Mesothelial cell of epicardium (in vitro differentiated cells): Measurements from ENCODE around the gene KCNH5. TPM values are rescaled to one million over a fixed set of nuclear protein-coding genes. Genes with fewer than 3 reads are reported as not detected.

Experiments used
- DNase-seq, 2 experiments: peaks; one replicate each; pipeline ENCODE4 v3.0.0; 2021; ENCODE audit warnings: low spot score in 2 of 2; ENCODE audit not compliant: unreplicated experiment in 2 of 2
- H3K27ac Mint-ChIP-seq: 2 replicates; pipeline ENCODE4 v1.8.0; 2021; ENCODE audit warnings: mixed read lengths
- H3K27me3 Mint-ChIP-seq: 2 replicates; pipeline ENCODE4 v1.8.0; 2021; ENCODE audit warnings: low read depth, mixed read lengths
- H3K36me3 Mint-ChIP-seq: 2 replicates; pipeline ENCODE4 v1.8.0; 2021; ENCODE audit warnings: mixed read lengths
- H3K4me1 Mint-ChIP-seq: 2 replicates; pipeline ENCODE4 v1.8.0; 2021; ENCODE audit warnings: mixed read lengths
- H3K4me3 Mint-ChIP-seq: 2 replicates; pipeline ENCODE4 v1.8.0; 2021; ENCODE audit warnings: mild to moderate bottlenecking, moderate library complexity, mixed read lengths
- H3K9me3 Mint-ChIP-seq: 2 replicates; pipeline ENCODE4 v1.8.0; 2021; ENCODE audit warnings: mixed read lengths
- total RNA-seq: library from RNA; stranded (reverse); gene quantifications from 3 replicates; pipeline ENCODE4 v1.2.1, GENCODE V29; 2021
- TF ChIP-seq, protein P1 (sequence below): fragments of 200-600 bp; sonication (generic); IDR thresholded peaks from one replicate; pipeline ENCODE4 v1.5.0; 2021; ENCODE audit warnings: antibody characterized with exemption; ENCODE audit not compliant: unreplicated experiment

KCNH5 gene
- total RNA-seq, 1 donor from 2014 or later, result 2.5 TPM

DNA sequence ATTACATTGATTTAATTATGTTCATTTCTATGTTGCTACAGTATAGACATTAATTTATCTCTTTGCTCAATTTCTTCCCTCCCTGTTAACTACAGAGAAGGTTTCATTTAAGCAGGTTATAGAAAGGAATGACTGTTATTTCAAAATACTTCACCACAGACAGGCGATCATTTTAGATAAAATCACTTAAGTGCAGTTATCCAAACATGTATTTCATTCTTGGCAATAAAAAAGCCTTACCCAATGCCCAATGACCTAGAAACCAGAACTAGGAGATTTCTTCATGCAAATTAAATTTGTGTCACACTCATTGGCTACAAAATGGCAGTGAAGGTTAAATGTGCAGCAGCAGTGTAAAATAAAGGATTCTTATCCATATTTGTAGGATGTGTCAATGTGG is 266.4 kb downstream of the KCNH5 start:
- Mint-ChIP-seq H3K27me3 (no peaks in the 10 kb centered on the region), H3K9me3 (peaks cover 27% of the 10 kb centered on the region), H3K27ac (no peak overlapping the region), H3K4me3 (no peak overlapping the region), H3K4me1 (peaks cover 5% of the 10 kb centered on the region), H3K36me3 (no peaks in the 10 kb centered on the region)
- DNase-seq, result no peak
- TF ChIP-seq, protein P1, sequence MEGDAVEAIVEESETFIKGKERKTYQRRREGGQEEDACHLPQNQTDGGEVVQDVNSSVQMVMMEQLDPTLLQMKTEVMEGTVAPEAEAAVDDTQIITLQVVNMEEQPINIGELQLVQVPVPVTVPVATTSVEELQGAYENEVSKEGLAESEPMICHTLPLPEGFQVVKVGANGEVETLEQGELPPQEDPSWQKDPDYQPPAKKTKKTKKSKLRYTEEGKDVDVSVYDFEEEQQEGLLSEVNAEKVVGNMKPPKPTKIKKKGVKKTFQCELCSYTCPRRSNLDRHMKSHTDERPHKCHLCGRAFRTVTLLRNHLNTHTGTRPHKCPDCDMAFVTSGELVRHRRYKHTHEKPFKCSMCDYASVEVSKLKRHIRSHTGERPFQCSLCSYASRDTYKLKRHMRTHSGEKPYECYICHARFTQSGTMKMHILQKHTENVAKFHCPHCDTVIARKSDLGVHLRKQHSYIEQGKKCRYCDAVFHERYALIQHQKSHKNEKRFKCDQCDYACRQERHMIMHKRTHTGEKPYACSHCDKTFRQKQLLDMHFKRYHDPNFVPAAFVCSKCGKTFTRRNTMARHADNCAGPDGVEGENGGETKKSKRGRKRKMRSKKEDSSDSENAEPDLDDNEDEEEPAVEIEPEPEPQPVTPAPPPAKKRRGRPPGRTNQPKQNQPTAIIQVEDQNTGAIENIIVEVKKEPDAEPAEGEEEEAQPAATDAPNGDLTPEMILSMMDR, result no peak

DNA sequence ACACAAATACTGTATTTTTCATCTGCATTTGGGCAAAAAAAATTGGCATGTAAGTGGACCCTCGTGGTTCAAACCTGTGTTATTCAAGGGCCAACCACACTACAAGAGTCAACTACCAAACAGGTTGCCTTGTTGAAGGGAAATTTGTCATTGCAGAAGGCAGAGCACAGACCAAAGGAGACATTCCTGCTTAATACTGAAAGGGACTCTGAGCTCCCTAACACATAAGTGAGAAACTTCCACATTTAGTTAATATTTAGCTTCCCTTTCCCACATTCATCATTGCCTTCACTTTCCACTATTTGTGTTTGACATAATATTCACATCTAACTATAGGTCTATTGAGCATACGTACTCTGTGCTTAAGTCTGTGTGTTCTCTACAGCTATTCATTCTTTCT is 266.9 kb downstream of the KCNH5 start:
- Mint-ChIP-seq H3K36me3 (no peaks in the 10 kb centered on the region), H3K4me1 (peaks cover 5% of the 10 kb centered on the region), H3K4me3 (no peak overlapping the region), H3K27ac (no peak overlapping the region), H3K9me3 (peaks cover 25% of the 10 kb centered on the region), H3K27me3 (no peaks in the 10 kb centered on the region)
- no peak for DNase-seq
- TF ChIP-seq, protein P1, result no peak

DNA sequence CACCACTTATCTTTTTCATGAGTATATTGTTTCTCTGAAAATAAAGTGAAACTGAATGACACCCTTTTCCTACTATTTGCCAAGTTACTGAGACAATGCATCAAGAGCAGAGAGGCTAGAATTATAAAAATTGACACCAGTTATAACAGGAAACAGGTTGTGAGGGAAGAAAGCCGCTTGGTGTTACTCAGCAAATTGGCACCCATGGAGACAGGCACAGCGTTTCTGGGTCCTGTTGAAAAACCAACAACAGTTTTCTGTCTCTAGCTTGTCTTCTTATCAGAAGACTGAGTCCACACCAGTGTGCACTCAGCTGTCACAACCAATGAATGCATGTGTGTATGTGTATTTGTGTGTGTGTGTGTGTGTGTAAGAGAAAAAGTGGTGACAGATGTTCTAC is 267.7 kb downstream of the KCNH5 start:
- Mint-ChIP-seq H3K27ac (no peak overlapping the region), H3K36me3 (no peaks in the 10 kb centered on the region), H3K4me3 (no peak overlapping the region), H3K9me3 (peaks cover 21% of the 10 kb centered on the region), H3K4me1 (peaks cover 5% of the 10 kb centered on the region), H3K27me3 (no peaks in the 10 kb centered on the region)
- TF ChIP-seq, protein P1, result no peak
- no peak for DNase-seq

DNA sequence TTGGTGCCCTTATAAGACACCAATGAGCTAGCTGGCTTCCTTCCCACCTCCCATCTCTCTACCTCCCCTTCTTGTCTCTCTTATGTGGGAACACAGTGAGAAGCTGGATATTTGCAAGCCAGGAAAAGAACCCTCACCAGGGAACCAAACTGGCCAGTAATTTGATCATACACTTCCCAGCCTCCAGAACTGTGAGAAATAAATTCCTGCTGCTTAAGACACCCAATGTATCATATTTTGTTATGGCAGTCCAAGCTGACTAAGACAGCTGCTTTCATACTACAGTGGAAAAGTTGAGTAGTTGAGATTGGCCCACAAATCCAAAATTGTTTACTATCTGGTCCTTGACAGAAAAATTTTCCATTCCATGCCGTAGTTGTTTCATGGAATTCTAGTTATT is 269.0 kb downstream of the KCNH5 start:
- Mint-ChIP-seq H3K4me1 (peaks cover 5% of the 10 kb centered on the region), H3K27ac (no peak overlapping the region), H3K27me3 (no peaks in the 10 kb centered on the region), H3K9me3 (peaks cover 12% of the 10 kb centered on the region), H3K4me3 (no peak overlapping the region), H3K36me3 (no peaks in the 10 kb centered on the region)
- DNase-seq, result no peak
- TF ChIP-seq, protein P1, result no peak

DNA sequence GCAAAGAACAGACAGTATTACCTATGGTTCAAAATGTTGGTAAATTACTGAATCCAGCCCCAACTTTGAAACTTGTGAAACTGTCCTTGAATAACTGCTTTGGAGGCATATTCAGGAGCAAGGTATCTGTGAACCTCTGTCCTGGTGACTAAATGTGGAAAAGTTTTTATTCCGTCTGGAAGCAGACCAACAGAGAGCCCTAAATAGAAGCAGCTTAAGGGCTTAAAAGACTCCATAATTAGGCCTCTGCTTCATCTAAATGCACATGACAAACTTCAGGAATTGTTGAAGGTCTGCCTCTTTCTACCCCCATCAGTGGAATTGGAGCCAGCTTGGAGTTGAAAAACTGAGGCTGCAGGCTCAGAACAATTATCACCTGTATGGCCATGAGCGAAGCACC is 276.5 kb downstream of the KCNH5 start:
- Mint-ChIP-seq H3K9me3 (peaks cover 5% of the 10 kb centered on the region), H3K27me3 (no peaks in the 10 kb centered on the region), H3K36me3 (no peaks in the 10 kb centered on the region), H3K4me3 (no peak overlapping the region), H3K27ac (no peak overlapping the region), H3K4me1 (no peaks in the 10 kb centered on the region)
- DNase-seq, result no peak
- TF ChIP-seq, protein P1, result no peak

- H3K4me3 Mint-ChIP-seq, result no peak overlapping the region
- TF ChIP-seq, protein P1, result no peak
- no peaks in the 10 kb centered on the region for H3K4me1 Mint-ChIP-seq
- DNase-seq, result no peak
- no peaks in the 10 kb centered on the region for H3K36me3 Mint-ChIP-seq
- no peak overlapping the region for H3K27ac Mint-ChIP-seq
- peaks cover 5% of the 10 kb centered on the region for H3K9me3 Mint-ChIP-seq
- H3K27me3 Mint-ChIP-seq, result no peaks in the 10 kb centered on the region
These were observed 281.3 kb downstream of the KCNH5 start for GRCh38 chr14:62763951-62764350.
